Measurements from ENCODE around the gene SKIC8.
"Not testable (repeated sequence)": the region's sequence is repeated elsewhere in the genome, so short reads cannot be mapped to it uniquely, and the experiment has no call there.

The SKIC8 gene

DNA sequence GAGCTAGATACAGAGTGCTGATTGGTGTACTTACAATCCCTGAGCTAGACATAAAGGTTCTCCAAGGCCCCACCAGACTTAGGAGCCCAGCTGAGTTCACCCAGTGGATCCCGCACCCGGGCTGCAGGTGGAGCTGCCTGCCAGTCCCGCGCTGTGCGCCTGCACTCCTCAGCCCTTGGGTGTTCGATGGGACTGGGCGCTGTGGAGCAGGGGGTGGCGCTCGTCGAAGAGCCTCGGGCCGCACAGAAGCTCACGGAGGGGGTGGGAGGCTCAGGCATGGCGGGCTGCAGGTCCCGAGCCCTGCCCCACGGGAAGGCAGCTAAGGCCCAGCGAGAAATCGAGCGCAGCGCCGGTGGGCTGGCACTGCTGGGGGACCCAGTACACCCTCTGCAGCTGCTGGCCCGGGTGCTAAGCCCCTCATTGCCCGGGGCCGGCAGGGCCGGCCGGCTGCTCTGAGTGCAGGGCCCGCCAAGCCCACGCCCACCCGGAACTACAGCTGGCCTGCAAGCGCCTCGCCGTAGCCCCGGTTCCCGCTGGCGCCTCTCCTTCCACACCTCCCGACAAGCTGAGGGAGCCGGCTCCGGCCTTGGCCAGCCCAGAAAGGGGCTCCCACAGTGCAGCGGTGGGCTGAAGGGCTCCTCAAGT is 53.3 kb downstream of the SKIC8 start:
- H3K9me3 ChIP-seq; in situ Hi-C loops (cut with MboI; ENCODE audit: low sequenced_read_pairs); H3K27me3 ChIP-seq (ENCODE audit: low read depth); H3K36me3 ChIP-seq (replicated peaks); H3K4me1 ChIP-seq; H3K4me3 ChIP-seq; DNase-seq (ENCODE audit: low spot score in 2 of 2): not testable (repeated sequence)

DNA sequence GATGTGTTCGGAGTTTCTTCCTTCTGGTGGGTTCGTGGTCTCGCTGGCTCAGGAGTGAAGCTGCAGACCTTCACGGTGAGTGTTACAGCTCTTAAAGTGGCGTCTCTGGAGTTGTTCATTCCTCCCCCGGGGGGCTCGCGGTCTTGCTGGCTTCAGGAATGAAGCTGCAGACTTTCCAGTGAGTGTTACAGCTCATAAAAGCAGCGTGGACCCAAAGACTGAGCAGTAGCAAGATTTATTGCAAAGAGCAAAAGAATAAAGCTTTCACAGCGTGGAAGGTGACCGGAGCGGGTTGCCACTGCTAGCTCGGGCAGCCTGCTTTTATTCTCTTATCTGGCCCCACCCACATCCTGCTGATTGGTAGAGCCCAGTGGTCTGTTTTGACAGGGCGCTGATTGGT is 54.0 kb downstream of the SKIC8 start:
- H3K4me3 ChIP-seq; H3K4me1 ChIP-seq; H3K9me3 ChIP-seq; H3K36me3 ChIP-seq (replicated peaks); in situ Hi-C loops (cut with MboI; ENCODE audit: low sequenced_read_pairs); DNase-seq (ENCODE audit: low spot score in 2 of 2); H3K27me3 ChIP-seq (ENCODE audit: low read depth): not testable (repeated sequence)

DNA sequence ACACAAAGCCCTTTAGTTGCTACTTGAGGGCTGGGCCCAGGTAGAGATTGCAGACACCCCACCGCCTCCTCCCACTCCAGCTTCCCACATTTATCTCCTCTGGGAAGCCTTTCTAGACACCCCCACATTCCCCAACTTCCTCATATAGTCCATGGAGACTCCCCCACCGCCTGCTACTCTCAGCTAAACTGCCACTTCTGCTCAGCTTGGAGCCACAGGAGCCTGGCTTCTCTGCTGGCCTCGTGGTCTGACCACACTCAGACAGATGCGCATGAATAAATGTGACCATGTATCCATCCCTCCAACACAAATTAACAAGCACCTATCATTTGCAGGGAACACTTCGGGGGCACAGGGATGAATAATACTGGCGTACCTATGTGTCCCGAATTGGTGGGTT is 54.5 kb downstream of the SKIC8 start:
- in situ Hi-C loops (cut with MboI; ENCODE audit: low sequenced_read_pairs): loop anchor here (5.0 kb wide), 3 partner anchors 73 to 288 kb away; no protein-coding TSS in a partner anchor
- peaks cover 3% of the 10 kb centered on the region for H3K27me3 ChIP-seq (ENCODE audit: low read depth)
- H3K36me3 ChIP-seq (replicated peaks): no peaks in the 10 kb centered on the region
- peaks cover 8% of the 10 kb centered on the region for H3K9me3 ChIP-seq
- DNase-seq (ENCODE audit: low spot score in 2 of 2): no peak
- H3K4me1 ChIP-seq: no peaks in the 10 kb centered on the region
- no peak overlapping the region for H3K4me3 ChIP-seq

DNA sequence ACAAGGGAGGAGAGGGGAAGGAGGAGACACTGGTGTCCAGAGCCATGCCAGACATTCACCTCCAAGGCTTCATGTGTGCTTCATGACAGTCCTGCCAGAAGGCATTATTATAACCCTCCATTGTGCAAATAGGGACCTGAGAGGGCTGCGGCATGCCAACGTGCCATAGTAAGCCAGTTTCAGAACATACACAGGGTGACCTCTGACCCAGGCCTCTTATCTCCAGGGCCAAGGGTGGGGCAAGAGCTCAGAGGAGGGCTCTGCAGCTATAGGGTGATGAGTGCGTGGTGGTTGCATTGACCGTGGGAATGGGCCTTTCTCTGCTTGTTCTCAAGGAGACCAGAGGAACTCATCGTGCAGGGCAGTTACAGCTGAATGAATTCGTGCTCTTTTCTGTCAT is 55.3 kb downstream of the SKIC8 start:
- DNase-seq (ENCODE audit: low spot score in 2 of 2): no peak
- in situ Hi-C loops (cut with MboI; ENCODE audit: low sequenced_read_pairs): loop anchor here (5.0 kb wide), 3 partner anchors 72 to 287 kb away; no protein-coding TSS in a partner anchor
- Histone ChIP-seq H3K4me3 (no peak overlapping the region), H3K9me3 (peaks cover 5% of the 10 kb centered on the region; the same call in 1 of the 2 replicates), H3K27me3 (ENCODE audit: low read depth) (peaks cover 3% of the 10 kb centered on the region), H3K4me1 (no peaks in the 10 kb centered on the region), H3K36me3 (replicated peaks) (no peaks in the 10 kb centered on the region)

- Histone ChIP-seq H3K4me1 (no peaks in the 10 kb centered on the region), H3K36me3 (replicated peaks) (no peaks in the 10 kb centered on the region), H3K27me3 (ENCODE audit: low read depth) (peaks cover 2% of the 10 kb centered on the region), H3K4me3 (no peak overlapping the region), H3K9me3 (peaks cover 5% of the 10 kb centered on the region; the same call in 1 of the 2 replicates)
- DNase-seq (ENCODE audit: low spot score in 2 of 2): peak in 1 of 2 experiments; percentile 60
- in situ Hi-C loops (cut with MboI; ENCODE audit: low sequenced_read_pairs): loop anchor here (5.0 kb wide), 3 partner anchors 71 to 286 kb away; no protein-coding TSS in a partner anchor
These were observed 55.9 kb downstream of the SKIC8 start for GRCh38 chr15:78243491-78243941.

GRCh38 chr15:78243058-78243457 is 56.4 kb downstream of the SKIC8 start:
- Histone ChIP-seq H3K9me3 (peaks cover 5% of the 10 kb centered on the region; the same call in 1 of the 2 replicates), H3K4me1 (no peaks in the 10 kb centered on the region), H3K27me3 (ENCODE audit: low read depth) (no peaks in the 10 kb centered on the region; the same call in 1 of the 2 replicates), H3K36me3 (replicated peaks) (no peaks in the 10 kb centered on the region), H3K4me3 (no peak overlapping the region)
- DNase-seq (ENCODE audit: low spot score in 2 of 2): no peak
- in situ Hi-C loops (cut with MboI; ENCODE audit: low sequenced_read_pairs): loop anchor here (5.0 kb wide), 3 partner anchors 71 to 286 kb away; no protein-coding TSS in a partner anchor

DNA sequence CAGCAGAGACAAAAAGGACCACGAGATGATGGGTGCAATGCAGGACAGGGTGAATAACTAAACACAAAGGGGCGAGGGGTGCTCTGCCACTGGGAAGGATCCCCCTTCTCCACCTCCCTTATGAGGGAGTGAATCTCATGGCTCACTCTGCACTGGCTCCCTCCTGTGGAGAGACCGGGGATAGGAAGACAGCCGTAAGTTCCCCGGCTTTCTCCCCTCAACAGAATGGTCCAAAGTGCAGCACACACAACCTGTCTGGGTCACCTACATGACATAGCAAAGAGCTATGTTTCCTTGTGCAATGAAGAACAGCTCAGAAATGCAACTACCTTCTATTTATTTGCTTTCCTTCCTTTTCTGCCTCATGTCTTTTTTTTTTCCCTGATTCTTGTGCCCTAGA is 57.3 kb downstream of the SKIC8 start:
- in situ Hi-C loops (cut with MboI; ENCODE audit: low sequenced_read_pairs): loop anchor here (5.0 kb wide), 3 partner anchors 70 to 285 kb away; no protein-coding TSS in a partner anchor
- peak; percentile 27 to 77 for DNase-seq (ENCODE audit: low spot score in 2 of 2)
- Histone ChIP-seq H3K27me3 (ENCODE audit: low read depth) (no peaks in the 10 kb centered on the region; the same call in 1 of the 2 replicates), H3K4me3 (no peak overlapping the region), H3K9me3 (0 out of 2 replicates have a peak, but pooled peaks cover 3% of the 10 kb centered on the region), H3K36me3 (replicated peaks) (no peaks in the 10 kb centered on the region), H3K4me1 (no peaks in the 10 kb centered on the region)

- Histone ChIP-seq H3K27me3 (ENCODE audit: low read depth) (no peaks in the 10 kb centered on the region; the same call in 1 of the 2 replicates), H3K4me1 (no peaks in the 10 kb centered on the region), H3K9me3 (0 out of 2 replicates have a peak, but pooled peaks cover 3% of the 10 kb centered on the region), H3K36me3 (replicated peaks) (no peaks in the 10 kb centered on the region), H3K4me3 (no peak overlapping the region)
- DNase-seq (ENCODE audit: low spot score in 2 of 2): peak; percentile 94 to 99
- in situ Hi-C loops (cut with MboI; ENCODE audit: low sequenced_read_pairs): loop anchor here (5.0 kb wide), 3 partner anchors 69 to 284 kb away; no protein-coding TSS in a partner anchor
These were observed 58.4 kb downstream of the SKIC8 start for GRCh38 chr15:78241017-78241416.

- H3K4me3 ChIP-seq: no peak overlapping the region
- no peaks in the 10 kb centered on the region; the same call in 1 of the 2 replicates for H3K27me3 ChIP-seq (ENCODE audit: low read depth)
- H3K9me3 ChIP-seq: 0 out of 2 replicates have a peak, but pooled peaks cover 3% of the 10 kb centered on the region
- H3K36me3 ChIP-seq (replicated peaks): no peaks in the 10 kb centered on the region
- H3K4me1 ChIP-seq: peaks cover 3% of the 10 kb centered on the region
- DNase-seq (ENCODE audit: low spot score in 2 of 2): no peak
- in situ Hi-C loops (cut with MboI; ENCODE audit: low sequenced_read_pairs): loop anchor here (5.0 kb wide), 3 partner anchors 68 to 283 kb away; no protein-coding TSS in a partner anchor
These were observed 59.6 kb downstream of the SKIC8 start for GRCh38 chr15:78239811-78240210.

DNA sequence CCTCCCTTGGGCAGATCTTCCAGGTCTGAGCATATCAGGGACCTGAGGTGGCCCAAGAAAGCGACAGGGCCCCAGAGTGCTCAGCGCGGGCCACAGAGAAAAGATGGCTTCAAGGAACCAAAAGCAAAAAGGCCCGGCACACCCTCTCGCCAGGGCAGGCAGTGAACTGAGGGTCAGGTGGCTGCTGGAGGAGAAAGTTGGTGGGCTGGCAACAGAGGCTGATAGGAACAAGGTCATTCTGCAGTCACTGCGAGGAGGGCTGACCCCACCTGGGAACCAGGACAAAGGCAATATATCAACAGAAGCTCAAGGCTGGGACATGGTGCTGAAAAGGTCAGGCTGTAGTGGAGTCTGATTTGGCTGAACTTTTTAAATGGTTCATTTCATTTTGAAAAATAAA is 62.3 kb downstream of the SKIC8 start:
- Histone ChIP-seq H3K9me3 (no peaks in the 10 kb centered on the region), H3K27me3 (ENCODE audit: low read depth) (no peaks in the 10 kb centered on the region; the same call in 1 of the 2 replicates), H3K36me3 (replicated peaks) (no peaks in the 10 kb centered on the region), H3K4me1 (peaks cover 11% of the 10 kb centered on the region), H3K4me3 (no peak overlapping the region)
- DNase-seq (ENCODE audit: low spot score in 2 of 2): no peak
- in situ Hi-C loops (cut with MboI; ENCODE audit: low sequenced_read_pairs): no loop called here

GRCh38 chr15:78236491-78236890 is 62.9 kb downstream of the SKIC8 start:
- in situ Hi-C loops (cut with MboI; ENCODE audit: low sequenced_read_pairs): no loop called here
- H3K4me3 ChIP-seq: no peak overlapping the region
- DNase-seq (ENCODE audit: low spot score in 2 of 2): no peak
- H3K9me3 ChIP-seq: no peaks in the 10 kb centered on the region
- no peaks in the 10 kb centered on the region for H3K36me3 ChIP-seq (replicated peaks)
- peaks cover 11% of the 10 kb centered on the region for H3K4me1 ChIP-seq
- no peaks in the 10 kb centered on the region for H3K27me3 ChIP-seq (ENCODE audit: low read depth)

DNA sequence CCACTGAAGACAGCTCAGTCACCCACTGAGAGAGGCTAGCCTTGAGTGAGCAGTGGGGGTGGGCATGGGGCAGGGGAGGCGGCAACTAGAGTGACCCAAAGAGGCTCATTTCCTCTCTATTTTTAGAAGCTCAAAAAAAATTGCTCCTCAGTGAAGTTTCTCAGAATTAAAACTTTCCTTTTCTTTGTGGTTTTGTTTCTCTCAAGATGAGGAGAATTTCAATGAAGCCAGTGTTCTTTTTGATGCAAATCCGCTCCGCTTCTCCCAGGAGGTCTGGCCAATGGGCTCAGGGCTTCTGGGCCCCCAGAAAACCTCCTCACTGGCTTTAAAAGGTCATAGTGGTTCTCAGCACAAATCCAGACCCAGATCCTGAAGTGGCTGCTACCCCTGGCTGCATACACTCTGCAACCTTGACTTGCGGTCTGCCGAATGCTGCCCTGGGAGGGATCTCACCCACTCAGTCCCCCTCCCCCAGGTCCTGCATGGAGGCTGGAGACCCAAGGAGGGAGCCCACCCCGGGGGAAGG is 64.8 kb downstream of the SKIC8 start, which contains the start of gene ACSBG1:
TSS of gene ACSBG1 (minus strand) at position 51 of the 526 bp plus-strand sequence. CDS start 64 bp downstream, outside the sequence.
- in situ Hi-C loops (cut with MboI; ENCODE audit: low sequenced_read_pairs): no loop called here
- H3K4me1 ChIP-seq: peaks cover 11% of the 10 kb centered on the region
- H3K9me3 ChIP-seq: no peaks in the 10 kb centered on the region
- DNase-seq (ENCODE audit: low spot score in 2 of 2): peak; percentile 77 to 90
- no peak within 1 kb of the TSS for H3K4me3 ChIP-seq
- H3K27me3 ChIP-seq (ENCODE audit: low read depth): no peaks in the 10 kb centered on the region
- H3K36me3 ChIP-seq (replicated peaks): no peaks in the 10 kb centered on the region

GRCh38 chr15:78233496-78233895 is 65.9 kb downstream of the SKIC8 start:
- Histone ChIP-seq H3K4me1 (peaks cover 11% of the 10 kb centered on the region), H3K36me3 (replicated peaks) (no peaks in the 10 kb centered on the region), H3K4me3 (no peak overlapping the region), H3K27me3 (ENCODE audit: low read depth) (no peaks in the 10 kb centered on the region), H3K9me3 (no peaks in the 10 kb centered on the region)
- no peak for DNase-seq (ENCODE audit: low spot score in 2 of 2)
- in situ Hi-C loops (cut with MboI; ENCODE audit: low sequenced_read_pairs): no loop called here

All from HAP-1 (cell line).